Body of pancreas (tissue), 4 donors: Measurements from ENCODE around the gene TGDS. TPM values are rescaled to one million over a fixed set of nuclear protein-coding genes. Genes with fewer than 3 reads are reported as not detected.

Experiments used
- ATAC-seq: fragments of 150-250 bp; one replicate; pipeline ENCODE4 v1.9.1; 2016
- DNase-seq, 4 donors: peaks; one replicate each; pipeline ENCODE4 v3.0.0-alpha.2; 2019
- H3K27ac ChIP-seq, 4 donors: fragments of 200-600 bp; sonication (generic); 1 replicate in 3 of 4; 2 replicates in 1 of 4; pipeline versions ENCODE4 v1.5.1 to v1.6.1; 2016 to 2019; ENCODE audit warnings: mild to moderate bottlenecking in 1 of 4, mixed read lengths in 1 of 4, moderate library complexity in 1 of 4
- H3K27me3 ChIP-seq, 2 donors: fragments of 200-600 bp; sonication (generic); one replicate each; pipeline ENCODE4 v1.6.0; 2016; ENCODE audit warnings: mild to moderate bottlenecking in 1 of 2
- H3K36me3 ChIP-seq, 2 donors: fragments of 200-600 bp; sonication (generic); replicated peaks in 1 of 2; 2 replicates each; pipeline ENCODE4 v1.5.1; 2016; ENCODE audit warnings: low read depth in 2 of 2; ENCODE audit not compliant: insufficient read depth in 1 of 2
- H3K4me1 ChIP-seq: fragments of 200-600 bp; sonication (generic); one replicate; pipeline ENCODE4 v1.6.0; 2016
- H3K4me3 ChIP-seq, 2 donors: fragments of 200-600 bp; sonication (generic); 1 replicate in 1 of 2; 2 replicates in 1 of 2; pipeline ENCODE4 v1.5.1; 2016 to 2019
- H3K9me3 ChIP-seq, 3 donors: fragments of 200-600 bp; sonication (generic); 1 replicate in 2 of 3; 2 replicates in 1 of 3; pipeline ENCODE4 v1.5.1; 2016
- POLR2A ChIP-seq, 3 donors: fragments of 450-650 bp; IDR thresholded peaks; one replicate each; pipeline ENCODE4 v1.6.1; 2016; ENCODE audit warnings: antibody characterized with exemption in 3 of 3, mild to moderate bottlenecking in 2 of 3
- WGBS, 2 donors: methylation state at CpG; one replicate each; pipeline ENCODE4 v1.1.5; 2017; 5-methylcytosine and 5-hydroxymethylcytosine counted together
- intact Hi-C: fragments of 100-400 bp; cut with DNase I; formaldehyde crosslinking; loops from one replicate; pipeline ENCODE4 v1.15.1; 2023
- total RNA-seq, 2 donors: library from RNA; depleted of rRNA; stranded (reverse); fragments of >200 nt; gene quantifications; one replicate each; pipeline ENCODE4 v1.1.0, GENCODE V29; 2016
- TF ChIP-seq, protein P1 (sequence below), 7 experiments: fragments of 450-650 bp in 4 of 7; fragments of 200-600 bp in 3 of 7; sonication (generic) in 3 of 7; IDR thresholded peaks; one replicate each; pipeline ENCODE4 v1.5.1; 2016 to 2019; ENCODE audit warnings: antibody characterized with exemption in 7 of 7

TGDS gene
- total RNA-seq, 2 donors from 2014 or later, result 6.0 to 8.2 TPM

DNA sequence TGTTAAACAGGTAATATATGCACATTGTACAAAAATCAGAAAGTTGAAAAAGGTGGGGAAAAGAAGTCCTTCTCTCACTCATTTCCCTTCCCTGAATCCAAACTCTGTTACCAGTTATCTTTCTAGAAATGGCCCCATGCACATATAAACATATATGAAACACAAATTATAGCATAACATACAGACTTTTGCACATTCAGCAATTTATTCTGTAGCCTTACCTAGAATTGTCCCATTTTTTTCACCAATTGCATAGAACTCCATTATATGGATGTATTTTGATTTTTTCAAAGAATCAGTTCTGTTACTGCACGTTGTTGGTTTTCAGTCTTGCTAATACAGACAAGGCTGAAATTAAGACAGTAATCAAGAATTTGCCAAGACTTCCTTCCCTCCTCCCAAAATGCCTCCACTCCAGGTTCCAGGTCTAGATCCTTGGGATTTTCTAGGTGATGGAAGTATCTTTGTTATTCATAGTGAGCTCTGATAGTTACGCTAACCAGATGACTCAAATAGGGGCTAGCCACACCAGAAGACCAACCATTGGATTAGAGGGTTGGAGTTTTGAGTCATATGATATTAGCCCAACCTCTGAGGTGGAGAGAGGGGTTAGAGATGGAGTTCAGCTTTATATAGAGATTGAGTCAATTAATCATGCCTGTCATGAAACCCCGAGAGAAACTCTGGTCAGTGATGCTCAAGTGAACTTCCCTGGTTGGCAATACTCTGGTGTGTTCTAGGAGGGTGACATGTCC is 36.5 kb upstream of the TGDS start:
- 90 to 95% methylated on average over 3 of the region's 3 CpGs for WGBS, 2 donors
- H3K27ac ChIP-seq, result no peak overlapping the region
- H3K4me3 ChIP-seq, result no peak overlapping the region
- intact Hi-C loops, result no loop called here
- H3K27me3 ChIP-seq, result no peaks in the 10 kb centered on the region
- H3K9me3 ChIP-seq, result no peaks in the 10 kb centered on the region
- TF ChIP-seq POLR2A (IDR thresholded peaks at IDR 0.05), result no peak
- TF ChIP-seq, protein P1, sequence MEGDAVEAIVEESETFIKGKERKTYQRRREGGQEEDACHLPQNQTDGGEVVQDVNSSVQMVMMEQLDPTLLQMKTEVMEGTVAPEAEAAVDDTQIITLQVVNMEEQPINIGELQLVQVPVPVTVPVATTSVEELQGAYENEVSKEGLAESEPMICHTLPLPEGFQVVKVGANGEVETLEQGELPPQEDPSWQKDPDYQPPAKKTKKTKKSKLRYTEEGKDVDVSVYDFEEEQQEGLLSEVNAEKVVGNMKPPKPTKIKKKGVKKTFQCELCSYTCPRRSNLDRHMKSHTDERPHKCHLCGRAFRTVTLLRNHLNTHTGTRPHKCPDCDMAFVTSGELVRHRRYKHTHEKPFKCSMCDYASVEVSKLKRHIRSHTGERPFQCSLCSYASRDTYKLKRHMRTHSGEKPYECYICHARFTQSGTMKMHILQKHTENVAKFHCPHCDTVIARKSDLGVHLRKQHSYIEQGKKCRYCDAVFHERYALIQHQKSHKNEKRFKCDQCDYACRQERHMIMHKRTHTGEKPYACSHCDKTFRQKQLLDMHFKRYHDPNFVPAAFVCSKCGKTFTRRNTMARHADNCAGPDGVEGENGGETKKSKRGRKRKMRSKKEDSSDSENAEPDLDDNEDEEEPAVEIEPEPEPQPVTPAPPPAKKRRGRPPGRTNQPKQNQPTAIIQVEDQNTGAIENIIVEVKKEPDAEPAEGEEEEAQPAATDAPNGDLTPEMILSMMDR (IDR thresholded peaks at IDR 0.05), result no peak
- H3K4me1 ChIP-seq, result no peaks in the 10 kb centered on the region
- DNase-seq (no peak), ATAC-seq (no peak)
- peaks cover 0 to 3% of the 10 kb centered on the region in 2 donors for H3K36me3 ChIP-seq

GRCh38 chr13:94630858-94631257 is 34.9 kb upstream of the TGDS start:
- TF ChIP-seq, protein P1 (IDR thresholded peaks at IDR 0.05), result no peak
- no peak for TF ChIP-seq POLR2A (IDR thresholded peaks at IDR 0.05)
- ATAC-seq (peak; percentile 35), DNase-seq (peak; percentile 31 to 81 (median 56))
- no peaks in the 10 kb centered on the region for H3K9me3 ChIP-seq
- 40 to 48% methylated on average over 2 of the region's 2 CpGs for WGBS, 2 donors
- H3K27me3 ChIP-seq, result no peaks in the 10 kb centered on the region
- no peak overlapping the region for H3K27ac ChIP-seq
- peaks cover 0 to 3% of the 10 kb centered on the region in 2 donors for H3K36me3 ChIP-seq
- intact Hi-C loops, result no loop called here
- H3K4me1 ChIP-seq, result no peaks in the 10 kb centered on the region
- no peak overlapping the region for H3K4me3 ChIP-seq

GRCh38 chr13:94623316-94623715 is 27.4 kb upstream of the TGDS start:
- TF ChIP-seq, protein P1 (IDR thresholded peaks at IDR 0.05), result no peak
- no peak for TF ChIP-seq POLR2A (IDR thresholded peaks at IDR 0.05)
- no peak overlapping the region for H3K4me3 ChIP-seq
- DNase-seq (no peak), ATAC-seq (no peak)
- H3K36me3 ChIP-seq, result peaks cover 0 to 12% of the 10 kb centered on the region in 2 donors
- no peaks in the 10 kb centered on the region for H3K27me3 ChIP-seq
- intact Hi-C loops, result no loop called here
- H3K27ac ChIP-seq, result no peak overlapping the region
- no peaks in the 10 kb centered on the region for H3K4me1 ChIP-seq
- no peaks in the 10 kb centered on the region for H3K9me3 ChIP-seq
- WGBS, 2 donors, result 75 to 76% methylated on average over 4 of the region's 4 CpGs

DNA sequence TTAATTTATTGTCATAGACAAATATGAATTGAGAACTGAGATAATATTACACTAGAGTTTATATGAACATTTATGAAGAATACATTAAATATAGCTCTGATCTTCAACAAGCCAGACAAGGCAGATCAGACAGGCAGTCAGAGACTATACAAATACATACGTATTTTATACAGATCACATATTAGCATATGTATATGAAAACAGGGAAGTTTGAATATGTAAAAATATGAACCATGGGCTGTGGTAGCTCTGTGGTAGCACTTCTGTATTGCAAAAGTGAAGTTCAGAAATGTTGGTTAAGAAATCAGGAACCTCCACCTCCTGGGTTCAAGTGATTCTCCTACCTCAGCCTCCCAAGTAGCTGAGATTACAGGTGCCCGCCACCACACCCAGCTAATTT is 26.4 kb upstream of the TGDS start:
- no peak overlapping the region for H3K4me3 ChIP-seq
- intact Hi-C loops, result no loop called here
- no peak for TF ChIP-seq POLR2A (IDR thresholded peaks at IDR 0.05)
- TF ChIP-seq, protein P1 (IDR thresholded peaks at IDR 0.05), result no peak
- H3K36me3 ChIP-seq, result peaks cover 0 to 9% of the 10 kb centered on the region in 2 donors
- no peaks in the 10 kb centered on the region for H3K27me3 ChIP-seq
- H3K27ac ChIP-seq, result no peak overlapping the region
- DNase-seq (no peak), ATAC-seq (no peak)
- no peaks in the 10 kb centered on the region for H3K9me3 ChIP-seq
- H3K4me1 ChIP-seq, result no peaks in the 10 kb centered on the region
- 78 to 86% methylated on average over 2 of the region's 2 CpGs for WGBS, 2 donors
